HCT116 (cell line): ENCODE results near the gene TUBB6. TPM values are rescaled to one million over a fixed set of nuclear protein-coding genes. Genes with fewer than 3 reads are reported as not detected.

Experiments used
- ATAC-seq: fragments of 200-7000 bp; cut with Tn5 transposase; 2 replicates; pipeline ENCODE4 v1.9.1; 2020; ENCODE audit warnings: mild to moderate bottlenecking, moderate library complexity
- BruUV-seq: library from RNA; stranded (reverse); fragments of 400-500 nt; replicated peaks from 2 replicates; lab custom pipeline; 2021; lab: Mats Ljungman, UMichigan
- CTCF ChIA-PET: fragments of 300-600 bp; sonication (Branson Sonifier 250); formaldehyde crosslinking; loops from one replicate; lab custom pipeline; 2021; ENCODE audit warnings: antibody characterized with exemption; lab: Charles Lee
- POLR2A ChIA-PET: fragments of 300-600, 350-600 bp; sonication (Branson Sonifier 250); formaldehyde crosslinking; loops from one replicate; lab custom pipeline; 2021; ENCODE audit warnings: antibody characterized with exemption; lab: Charles Lee
- RAD21 ChIA-PET, 2 experiments: fragments of 300-600 bp; sonication (Branson Sonifier 250); formaldehyde crosslinking; loops; one replicate each; lab custom pipeline; 2023; ENCODE audit warnings: low total read pairs in 2 of 2; ENCODE audit not compliant: uncharacterized antibody in 2 of 2, unreplicated experiment in 2 of 2, low non-redundant PET in 1 of 2; lab: Charles Lee
- DNase-seq: peaks from one replicate; pipeline ENCODE4 v3.0.0-alpha.2; 2010; ENCODE audit warnings: low read depth, low spot score
- H2AFZ ChIP-seq: fragments of 200-600 bp; shearing (Covaris generic), sonication (generic); 2 replicates; pipeline ENCODE4 v1.6.1; 2017; ENCODE audit warnings: low read depth, mixed run types, mixed read lengths, antibody characterized with exemption, low read length; ENCODE audit not compliant: poor library complexity, severe bottlenecking
- H3K27ac ChIP-seq: 2 replicates; pipeline ENCODE4 v1.5.1; 2012; ENCODE audit warnings: low read depth, low read length
- H3K27me3 ChIP-seq: fragments of 200-600 bp; sonication (generic); 2 replicates; pipeline ENCODE4 v1.6.1; 2016; ENCODE audit warnings: mixed run types, low read length, mixed read lengths; ENCODE audit not compliant: insufficient read depth
- H3K36me3 ChIP-seq, 2 experiments: fragments of 200-500 bp in 1 of 2; fragments of 200-600 bp in 1 of 2; sonication (Bioruptor generic) in 1 of 2; sonication (generic) in 1 of 2; 2 replicates each; pipeline versions ENCODE4 v1.5.1 to v1.6.1; 2014 to 2016; ENCODE audit warnings: low read length in 2 of 2, inconsistent platforms in 1 of 2, mixed read lengths in 1 of 2, mixed run types in 1 of 2; ENCODE audit not compliant: insufficient read depth in 2 of 2, control insufficient read depth in 1 of 2
- H3K4me1 ChIP-seq, 2 experiments: fragments of 200-600 bp in 1 of 2; sonication (generic) in 1 of 2; 2 replicates each; pipeline versions ENCODE4 v1.5.1 to v1.6.1; 2012 to 2017; ENCODE audit warnings: low read length in 2 of 2, inconsistent platforms in 1 of 2, mild to moderate bottlenecking in 1 of 2, mixed read lengths in 1 of 2, mixed run types in 1 of 2, moderate library complexity in 1 of 2; ENCODE audit not compliant: insufficient read depth in 2 of 2, control insufficient read depth in 1 of 2
- H3K4me2 ChIP-seq: fragments of 200-600 bp; sonication (generic); 2 replicates; pipeline ENCODE4 v1.6.1; 2017; ENCODE audit warnings: mixed run types, low read length, mixed read lengths
- H3K4me3 ChIP-seq, 2 experiments: fragments of 200-600 bp in 1 of 2; sonication (generic) in 1 of 2; replicated peaks in 1 of 2; 2 replicates each; pipeline ENCODE4 v1.5.1; 2011 to 2016; ENCODE audit warnings: low read length in 2 of 2, control low read depth in 1 of 2, low read depth in 1 of 2, mild to moderate bottlenecking in 1 of 2, mixed read lengths in 1 of 2, mixed run types in 1 of 2
- H3K79me2 ChIP-seq: fragments of 200-600 bp; sonication (generic); 2 replicates; pipeline ENCODE4 v1.6.1; 2017; ENCODE audit warnings: mild to moderate bottlenecking, mixed run types, low read length, moderate library complexity, mixed read lengths; ENCODE audit not compliant: insufficient read depth
- H3K9ac ChIP-seq: fragments of 200-600 bp; sonication (generic); 2 replicates; pipeline ENCODE4 v1.6.1; 2016; ENCODE audit warnings: low read length, mixed read lengths
- H3K9me2 ChIP-seq: fragments of 200-600 bp; sonication (generic), shearing (Covaris generic); 2 replicates; pipeline ENCODE4 v1.6.1; 2017; ENCODE audit warnings: mixed run types, mild to moderate bottlenecking, moderate library complexity; ENCODE audit not compliant: insufficient read depth
- H3K9me3 ChIP-seq, 2 experiments: fragments of 200-500 bp in 1 of 2; fragments of 200-600 bp in 1 of 2; sonication (Bioruptor generic) in 1 of 2; sonication (generic) in 1 of 2; 2 replicates each; pipeline ENCODE4 v1.6.1; 2014 to 2017; ENCODE audit warnings: low read length in 2 of 2, mixed read lengths in 2 of 2, inconsistent platforms in 1 of 2, low read depth in 1 of 2, mild to moderate bottlenecking in 1 of 2, mixed run types in 1 of 2, moderate library complexity in 1 of 2; ENCODE audit not compliant: control insufficient read depth in 1 of 2, insufficient read depth in 1 of 2
- H4K20me1 ChIP-seq: fragments of 200-600 bp; sonication (generic), shearing (Covaris generic); 2 replicates; pipeline ENCODE4 v1.6.1; 2017; ENCODE audit warnings: mixed run types, mild to moderate bottlenecking, moderate library complexity; ENCODE audit not compliant: insufficient read depth
- ATF3 ChIP-seq: IDR thresholded peaks from 2 replicates; pipeline ENCODE4 v1.6.1; 2012
- CBX3 ChIP-seq: IDR thresholded peaks from 2 replicates; pipeline ENCODE4 v1.6.1; 2012; ENCODE audit warnings: low read depth
- CEBPB ChIP-seq: IDR thresholded peaks from 2 replicates; pipeline ENCODE4 v1.6.1; 2012; ENCODE audit warnings: low read depth
- CTCF ChIP-seq, 3 experiments: fragments of 200-600 bp in 1 of 3; sonication (generic) in 1 of 3; IDR thresholded peaks in 2 of 3; conservative IDR thresholded peaks in 1 of 3; 2 replicates each; pipeline ENCODE4 v1.5.1; 2012 to 2017; ENCODE audit warnings: low read depth in 2 of 3, low read length in 2 of 3, antibody characterized with exemption in 1 of 3, borderline replicate concordance in 1 of 3, control low read depth in 1 of 3, mild to moderate bottlenecking in 1 of 3, mixed read lengths in 1 of 3, mixed run types in 1 of 3, moderate library complexity in 1 of 3; ENCODE audit not compliant: insufficient read depth in 1 of 3
- EGR1 ChIP-seq: IDR thresholded peaks from 2 replicates; pipeline ENCODE4 v1.6.1; 2012; ENCODE audit warnings: low read depth
- ELF1 ChIP-seq: IDR thresholded peaks from 2 replicates; pipeline ENCODE4 v1.6.1; 2012; ENCODE audit warnings: low read depth, borderline replicate concordance
- FOSL1 ChIP-seq: IDR thresholded peaks from 2 replicates; pipeline ENCODE4 v1.6.1; 2012; ENCODE audit warnings: low read depth
- JUND ChIP-seq: IDR thresholded peaks from 2 replicates; pipeline ENCODE4 v1.6.1; 2012
- MAX ChIP-seq: IDR thresholded peaks from 2 replicates; pipeline ENCODE4 v1.6.1; 2012
- RAD21 ChIP-seq: IDR thresholded peaks from 2 replicates; pipeline ENCODE4 v1.6.1; 2012; ENCODE audit warnings: low read depth, mild to moderate bottlenecking
- REST ChIP-seq: IDR thresholded peaks from 2 replicates; pipeline ENCODE4 v1.6.1; 2012; ENCODE audit warnings: low read depth
- SIN3A ChIP-seq: IDR thresholded peaks from 2 replicates; pipeline ENCODE4 v1.6.1; 2012; ENCODE audit warnings: low read depth
- SP1 ChIP-seq: IDR thresholded peaks from 2 replicates; pipeline ENCODE4 v1.6.1; 2012; ENCODE audit warnings: low read depth
- SRF ChIP-seq: IDR thresholded peaks from 2 replicates; pipeline ENCODE4 v1.6.1; 2012; ENCODE audit warnings: low read depth
- YY1 ChIP-seq: IDR thresholded peaks from 2 replicates; pipeline ENCODE4 v1.6.1; 2011; ENCODE audit warnings: low read length, low read depth, moderate library complexity, mild to moderate bottlenecking; ENCODE audit not compliant: insufficient replicate concordance; ENCODE audit errors: extremely low read depth
- ZBTB33 ChIP-seq: IDR thresholded peaks from 2 replicates; pipeline ENCODE4 v1.6.1; 2011; ENCODE audit warnings: mild to moderate bottlenecking, low read length, moderate library complexity; ENCODE audit not compliant: insufficient replicate concordance; ENCODE audit errors: extremely low read depth
- ZFX ChIP-seq: fragments of 450-650 bp; IDR thresholded peaks from 2 replicates; pipeline ENCODE4 v1.6.1; 2017
- intact Hi-C: fragments of 100-400 bp; cut with micrococcal nuclease; formaldehyde crosslinking; loops from 2 replicates; pipeline ENCODE4 v1.10.0; 2022
- total RNA-seq: library from RNA; stranded (reverse); gene quantifications from one replicate; pipeline ENCODE4 v1.2.1, GENCODE V29; 2021; ENCODE audit not compliant: unreplicated experiment

Gene TUBB6
- total RNA-seq, 1 experiment from 2014 or later: 87.4 TPM

- POLR2A ChIA-PET: interaction anchor here (3.2 kb wide), 1 partner anchor 10 kb away, joined by 11 read pairs; no protein-coding TSS in a partner anchor
- CTCF ChIA-PET: interaction anchor here (1.0 to 3.8 kb wide), 4 partner anchors 10 to 652 kb away, joined by 3 to 32 read pairs (median 6); no protein-coding TSS in a partner anchor
- RAD21 ChIA-PET: interaction anchor here in 1 of 2 experiments (1.3 kb wide), 1 partner anchor 95 kb away, joined by 3 read pairs; no protein-coding TSS in a partner anchor
These were observed 25.5 kb upstream of the TUBB6 start for GRCh38 chr18:12282442-12283039.

More at GRCh38 chr18:12282442-12283039, 25.5 kb upstream of the TUBB6 start:
- Histone ChIP-seq H3K79me2 (no peaks in the 10 kb centered on the region), H3K4me2 (peak overlapping the region; percentile 38), H3K9me2 (no peaks in the 10 kb centered on the region), H3K9ac (peak overlapping the region; percentile 4; the same call in 1 of the 2 replicates), H3K36me3 (no peaks in the 10 kb centered on the region), H2AFZ (no peak overlapping the region), H4K20me1 (no peaks in the 10 kb centered on the region), H3K27me3 (no peaks in the 10 kb centered on the region), H3K27ac (no peak overlapping the region), H3K4me1 (peaks cover 15 to 39% of the 10 kb centered on the region in 2 experiments), H3K4me3 (no peak overlapping the region), H3K9me3 (no peaks in the 10 kb centered on the region)
- intact Hi-C loops: loop anchor here (5.0 kb wide), 1 partner anchor 380 kb away; no protein-coding TSS in a partner anchor
- DNase-seq (no peak), ATAC-seq (no peak)
- no TSS peak for BruUV-seq
- no peak for TF ChIP-seq EGR1
- TF ChIP-seq ZFX: no peak
- TF ChIP-seq CTCF (IDR thresholded peaks at IDR 0.05 in 2 of 3, conservative IDR thresholded peaks at IDR 0.05 in 1 of 3; ENCODE audit: borderline replicate concordance in 1 of 3, insufficient read depth in 1 of 3, low read depth in 2 of 3, low read length in 2 of 3): no peak
- TF ChIP-seq ELF1: no peak
- TF ChIP-seq ATF3: no peak
- no peak for TF ChIP-seq YY1
- TF ChIP-seq RAD21: no peak
- no peak for TF ChIP-seq JUND
- no peak for TF ChIP-seq SIN3A
- TF ChIP-seq ZBTB33: no peak
- TF ChIP-seq SRF: no peak
- TF ChIP-seq MAX: no peak
- no peak for TF ChIP-seq REST
- no peak for TF ChIP-seq FOSL1
- no peak for TF ChIP-seq SP1
- TF ChIP-seq CEBPB: no peak
- no peak for TF ChIP-seq CBX3
